Hair follicular keratinocyte (primary cell): ENCODE results near the gene CRTC2. TPM values are rescaled to one million over a fixed set of nuclear protein-coding genes. Genes with fewer than 3 reads are reported as not detected.

Source experiments
- total RNA-seq: library from RNA; depleted of rRNA; stranded (reverse); fragments of >200 nt; gene quantifications from 2 replicates; pipeline ENCODE4 v1.2.3, GENCODE V29; 2015

The CRTC2 gene, protein sequence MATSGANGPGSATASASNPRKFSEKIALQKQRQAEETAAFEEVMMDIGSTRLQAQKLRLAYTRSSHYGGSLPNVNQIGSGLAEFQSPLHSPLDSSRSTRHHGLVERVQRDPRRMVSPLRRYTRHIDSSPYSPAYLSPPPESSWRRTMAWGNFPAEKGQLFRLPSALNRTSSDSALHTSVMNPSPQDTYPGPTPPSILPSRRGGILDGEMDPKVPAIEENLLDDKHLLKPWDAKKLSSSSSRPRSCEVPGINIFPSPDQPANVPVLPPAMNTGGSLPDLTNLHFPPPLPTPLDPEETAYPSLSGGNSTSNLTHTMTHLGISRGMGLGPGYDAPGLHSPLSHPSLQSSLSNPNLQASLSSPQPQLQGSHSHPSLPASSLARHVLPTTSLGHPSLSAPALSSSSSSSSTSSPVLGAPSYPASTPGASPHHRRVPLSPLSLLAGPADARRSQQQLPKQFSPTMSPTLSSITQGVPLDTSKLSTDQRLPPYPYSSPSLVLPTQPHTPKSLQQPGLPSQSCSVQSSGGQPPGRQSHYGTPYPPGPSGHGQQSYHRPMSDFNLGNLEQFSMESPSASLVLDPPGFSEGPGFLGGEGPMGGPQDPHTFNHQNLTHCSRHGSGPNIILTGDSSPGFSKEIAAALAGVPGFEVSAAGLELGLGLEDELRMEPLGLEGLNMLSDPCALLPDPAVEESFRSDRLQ
- total RNA-seq = 10.1 and 11.0 TPM in 2 replicates

DNA sequence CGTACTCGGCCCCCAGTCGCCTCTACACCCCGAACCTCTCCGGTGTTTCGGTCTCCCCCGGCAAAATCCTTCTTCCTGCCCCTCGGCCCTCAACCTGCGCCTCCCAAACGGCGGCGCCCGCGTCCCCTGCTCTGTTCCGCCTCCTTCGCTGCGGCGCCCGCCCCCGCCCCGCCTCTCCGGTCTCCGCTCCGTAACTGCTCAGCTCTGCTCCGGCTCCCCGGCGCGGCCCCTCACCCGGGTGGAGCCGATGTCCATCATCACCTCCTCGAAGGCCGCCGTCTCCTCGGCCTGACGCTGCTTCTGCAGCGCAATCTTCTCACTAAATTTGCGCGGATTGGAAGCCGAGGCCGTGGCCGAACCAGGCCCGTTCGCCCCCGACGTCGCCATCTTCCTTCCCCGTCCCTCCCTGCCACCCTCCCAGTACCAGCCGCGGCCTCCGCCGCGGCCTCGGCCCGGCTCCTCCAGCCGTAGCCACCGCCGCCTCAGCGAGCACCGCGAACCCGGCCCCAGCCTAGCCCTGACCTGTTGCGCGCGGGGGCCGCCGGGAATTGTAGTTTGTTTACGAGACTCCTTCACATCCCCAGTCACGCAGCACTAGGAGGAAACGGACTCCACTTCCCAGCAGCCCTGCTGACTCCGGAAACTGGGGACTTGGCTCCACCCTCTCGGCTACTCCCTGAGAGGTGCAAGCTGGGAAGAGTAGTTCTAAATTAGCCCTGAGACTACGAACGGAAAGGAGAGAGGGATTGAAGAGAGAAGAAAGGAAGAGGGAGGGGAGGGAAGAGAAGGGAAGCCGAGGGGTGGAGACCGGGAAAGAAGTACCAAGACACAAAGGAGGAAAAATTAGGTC is at the start of gene CRTC2:
TSS of gene CRTC2 (minus strand) at position 502 of the 850 bp plus-strand sequence. CDS start at position 387, 115 bp downstream.

DNA sequence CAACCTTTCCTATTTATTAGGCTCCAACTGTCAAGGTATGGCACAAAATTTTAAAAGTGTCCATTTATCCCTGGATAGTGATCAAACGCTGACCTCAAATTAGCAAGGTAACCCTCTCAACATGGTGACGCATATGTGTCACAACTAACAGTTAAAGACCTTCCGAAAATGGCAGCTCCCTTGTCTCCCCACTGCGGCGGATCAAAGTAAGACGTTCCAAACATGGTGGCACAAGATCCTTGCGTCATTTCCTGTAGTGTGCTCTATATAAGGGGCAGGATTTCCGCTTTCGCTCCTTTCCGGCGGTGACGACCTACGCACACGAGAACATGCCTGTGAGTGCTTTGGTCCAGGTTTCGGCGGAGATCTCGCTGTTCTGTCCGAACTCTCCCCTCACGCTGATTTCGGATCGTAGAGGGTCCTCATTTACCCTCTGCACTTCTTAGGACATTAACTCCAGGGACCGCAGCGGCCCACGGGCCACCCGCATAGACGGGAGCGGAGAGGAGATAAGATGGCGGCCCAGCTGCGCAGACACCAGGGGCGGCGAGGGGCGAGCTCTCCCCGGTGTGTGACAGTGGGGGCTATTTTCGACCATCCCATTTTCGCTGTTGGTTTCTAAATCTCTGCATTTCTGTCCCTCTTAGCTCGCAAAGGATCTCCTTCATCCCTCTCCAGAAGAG is 32.2 kb upstream of the CRTC2 start, which contains the start of gene RPS27:
TSS of gene RPS27 (plus strand) at position 295 of the 683 bp plus-strand sequence. CDS start at position 330, 35 bp downstream.

DNA sequence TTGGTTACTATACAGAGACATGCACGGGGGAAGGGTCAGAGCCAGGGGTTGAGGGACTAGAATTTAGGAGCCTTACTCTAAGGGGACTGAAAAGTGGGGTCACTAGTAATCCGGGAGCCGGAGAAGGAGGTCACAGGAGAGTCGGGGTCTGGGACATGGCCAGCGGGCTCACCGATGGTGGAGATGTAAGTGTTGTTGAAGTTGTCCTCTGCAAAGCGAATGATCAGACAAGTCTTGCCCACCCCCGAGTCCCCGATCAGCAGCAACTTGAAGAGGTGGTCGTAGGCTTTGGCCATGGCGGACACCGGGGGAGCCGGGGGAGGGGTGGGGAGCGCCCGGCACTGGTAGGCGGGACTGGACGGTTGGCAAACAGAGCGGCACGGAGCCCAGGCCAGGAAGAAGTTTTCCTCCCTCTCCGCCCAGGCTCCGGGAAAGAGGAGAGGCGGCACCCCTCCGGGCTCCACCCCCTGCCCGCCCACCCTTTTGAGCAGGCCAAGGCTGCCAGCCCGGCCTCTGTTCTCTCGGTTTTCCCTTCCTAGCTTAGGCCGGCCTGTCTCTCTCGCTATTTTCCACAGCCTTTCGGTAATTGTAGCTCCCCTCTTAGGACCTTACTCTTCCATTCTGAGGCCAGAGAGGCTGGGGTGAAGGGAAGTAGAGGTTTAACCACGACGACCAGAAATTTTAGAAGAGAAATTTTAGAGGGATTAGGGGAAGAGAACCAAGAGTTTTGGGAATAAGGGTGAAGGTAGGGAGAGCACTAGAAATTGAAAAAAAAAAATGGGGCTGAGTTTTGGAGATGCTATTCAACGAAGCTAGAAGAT is 27.7 kb upstream of the CRTC2 start, which contains the start of gene RAB13:
TSS of gene RAB13 (minus strand) at position 399 of the 821 bp plus-strand sequence. CDS start at position 296, 103 bp downstream.

DNA sequence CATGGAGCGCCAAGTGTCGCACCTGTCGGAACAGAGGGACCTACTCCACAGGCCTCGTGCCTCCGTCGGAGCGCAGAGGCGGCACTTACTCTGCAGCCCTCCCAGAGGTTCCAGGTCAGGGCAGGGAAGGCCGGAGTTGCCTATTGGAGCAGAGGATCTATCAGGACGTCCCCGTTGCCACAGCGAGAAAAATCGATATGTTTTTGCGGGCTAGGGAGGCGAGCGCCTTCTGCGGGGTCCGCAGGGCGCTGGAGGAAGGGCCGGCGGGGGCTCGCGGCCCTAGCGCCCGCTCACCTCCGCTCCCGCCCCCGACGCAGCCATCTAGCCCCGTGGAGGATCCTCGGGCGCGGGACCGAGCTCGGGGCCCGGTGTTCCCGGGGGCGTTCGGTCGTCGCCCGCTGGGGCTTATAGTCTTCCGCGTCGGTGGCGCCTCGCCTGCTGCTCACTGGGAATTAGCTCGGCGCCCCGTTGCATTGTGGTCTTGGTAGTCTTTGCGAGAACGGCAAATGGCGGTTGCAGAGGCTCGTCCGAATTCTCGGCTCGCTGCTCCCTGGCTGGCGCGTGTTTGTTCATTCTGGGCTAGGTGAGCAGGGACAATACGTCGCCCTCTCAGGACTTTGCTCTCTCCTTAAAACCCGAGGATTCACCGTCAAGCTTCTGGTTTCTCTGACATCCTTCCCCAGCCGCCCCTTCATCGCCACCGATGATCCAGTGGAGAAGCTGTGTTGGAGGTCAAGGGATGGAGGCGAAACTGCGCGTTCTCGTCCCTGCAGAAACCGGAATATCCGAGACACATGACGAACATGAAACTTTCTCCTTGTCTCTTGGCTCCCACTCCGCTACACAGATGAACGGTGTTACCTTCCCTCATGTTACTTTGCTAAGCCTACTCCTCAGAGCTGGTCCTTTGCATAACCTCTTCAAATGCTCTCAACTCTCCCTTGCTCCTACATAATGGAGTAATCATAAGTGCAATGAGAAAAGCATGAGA is 19.1 kb upstream of the CRTC2 start, which contains the start of gene JTB:
TSS of gene JTB (minus strand) at position 425 of the 991 bp plus-strand sequence. CDS start at position 3, 422 bp downstream.

DNA sequence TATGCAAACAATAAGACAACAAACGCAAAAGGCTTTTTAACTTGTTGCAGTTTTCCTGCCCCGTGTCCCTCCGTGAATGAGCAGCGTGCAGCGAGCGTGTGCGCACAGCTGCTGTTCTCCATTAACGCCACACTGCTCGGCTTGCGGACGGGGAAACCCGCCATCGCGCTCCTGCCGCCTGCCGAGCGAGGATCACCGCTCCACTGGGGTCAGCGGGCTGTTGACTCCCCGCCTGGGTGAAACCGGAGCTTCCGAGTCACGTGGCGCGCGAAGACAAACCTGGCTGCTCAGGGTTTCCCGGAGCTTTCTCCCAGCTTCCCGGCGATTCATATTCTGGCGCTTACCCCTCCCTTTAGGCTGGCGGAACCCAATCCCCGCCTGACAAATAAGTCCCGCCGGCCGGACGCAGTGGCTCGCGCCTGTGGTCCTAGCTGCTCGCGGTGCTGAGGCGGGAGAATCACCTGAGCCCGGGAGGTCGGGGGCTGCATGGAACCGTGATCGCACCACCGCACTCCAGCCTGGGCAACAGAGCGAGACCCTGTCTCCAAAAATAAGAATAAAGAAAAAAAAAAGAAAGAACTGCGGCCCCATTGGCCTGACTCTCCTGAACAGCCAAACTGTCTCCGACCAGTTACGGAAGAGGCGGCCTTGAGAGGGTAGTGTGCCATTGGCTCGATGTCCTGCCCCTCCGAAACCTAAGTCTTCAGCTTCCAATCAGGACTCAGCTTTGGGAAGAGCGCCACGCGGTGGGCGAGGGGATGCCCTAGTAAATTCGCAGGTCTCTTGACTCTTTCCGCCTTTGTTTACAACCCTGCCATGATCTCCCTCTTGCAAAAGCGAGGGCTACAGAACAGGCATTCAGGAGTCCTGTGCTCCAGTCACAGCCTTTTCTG is 8.9 kb upstream of the CRTC2 start, which contains the start of gene CREB3L4:
TSS of gene CREB3L4 (plus strand) at position 796 of the 893 bp plus-strand sequence. CDS start 624 bp downstream, outside the sequence.

DNA sequence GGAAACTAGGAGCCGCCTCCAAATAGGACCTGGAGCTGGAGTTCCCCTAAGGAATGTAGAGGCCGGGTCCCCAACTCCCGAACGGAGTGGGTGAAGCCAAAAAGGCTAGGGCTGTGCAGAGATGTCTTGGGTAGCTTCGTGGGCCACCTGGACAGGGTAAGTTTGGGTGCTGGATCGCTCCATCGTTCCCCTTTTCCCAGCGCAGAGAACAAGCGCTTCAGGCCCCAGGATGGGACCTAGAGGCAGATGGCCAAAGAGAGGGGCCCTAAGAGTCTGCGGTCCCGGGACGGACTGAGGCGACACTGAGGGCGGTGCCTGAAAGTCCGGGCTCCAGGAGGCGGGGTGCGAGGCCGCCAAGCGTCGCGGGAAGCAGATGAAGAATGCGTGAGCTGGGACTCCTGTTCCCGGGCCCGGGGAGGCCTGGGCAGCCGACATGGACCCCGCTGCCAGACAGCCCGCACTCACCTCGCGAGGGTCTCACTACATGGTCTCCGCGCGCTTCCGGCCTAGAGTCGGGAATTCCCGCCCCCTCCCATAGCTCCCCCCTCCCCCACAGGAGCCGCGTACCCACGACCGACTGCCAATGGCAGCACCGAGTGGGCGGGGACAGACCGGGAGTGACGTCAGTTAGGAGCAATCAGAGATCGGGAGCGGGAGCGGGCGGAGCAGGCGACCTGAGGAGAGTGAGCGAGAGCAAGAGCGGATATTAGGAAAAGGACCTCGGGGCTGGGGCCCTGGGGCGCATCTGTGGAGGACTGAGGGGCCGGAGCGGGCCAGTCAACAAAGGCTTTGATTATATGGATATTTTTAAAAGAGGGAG is 4.8 kb upstream of the CRTC2 start, which contains the start of gene SLC39A1:
TSS of gene SLC39A1 (minus strand) at position 508 of the 820 bp plus-strand sequence. CDS start 822 bp downstream, outside the sequence.

DNA sequence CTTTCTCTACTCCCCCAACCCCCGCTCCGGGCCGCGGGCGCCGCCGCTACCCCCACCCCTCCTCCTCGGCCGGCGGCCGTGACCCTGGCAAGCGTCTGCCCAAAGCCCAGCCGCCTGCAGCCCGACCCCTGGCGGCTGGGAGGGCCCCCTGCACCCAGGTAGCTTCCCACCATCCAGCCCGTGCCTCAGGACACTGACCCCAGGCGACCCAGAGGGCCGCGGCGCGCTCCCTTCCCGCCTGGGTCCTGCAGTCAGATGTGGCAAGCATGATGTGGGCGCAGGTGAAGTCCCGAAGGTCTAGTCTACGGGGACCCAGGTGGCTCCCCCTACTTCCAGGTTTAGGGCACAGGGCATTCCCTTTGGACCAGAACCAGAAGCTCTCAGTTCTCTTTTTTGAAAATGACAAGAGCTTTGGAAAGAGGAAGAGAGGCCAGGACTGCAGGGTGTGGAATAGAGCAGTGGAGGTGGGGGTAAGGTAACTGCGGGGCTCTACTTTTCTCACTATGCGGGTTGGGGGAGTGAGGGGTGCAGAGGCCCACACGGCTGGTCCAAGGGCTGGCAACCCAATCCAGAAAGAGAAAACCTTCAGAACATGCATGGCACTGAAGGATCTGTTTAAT is 11.7 kb downstream of the CRTC2 start, which contains the start of gene DENND4B:
TSS of gene DENND4B (minus strand) at position 97 of the 620 bp plus-strand sequence. CDS start 2,344 bp downstream, outside the sequence.

DNA sequence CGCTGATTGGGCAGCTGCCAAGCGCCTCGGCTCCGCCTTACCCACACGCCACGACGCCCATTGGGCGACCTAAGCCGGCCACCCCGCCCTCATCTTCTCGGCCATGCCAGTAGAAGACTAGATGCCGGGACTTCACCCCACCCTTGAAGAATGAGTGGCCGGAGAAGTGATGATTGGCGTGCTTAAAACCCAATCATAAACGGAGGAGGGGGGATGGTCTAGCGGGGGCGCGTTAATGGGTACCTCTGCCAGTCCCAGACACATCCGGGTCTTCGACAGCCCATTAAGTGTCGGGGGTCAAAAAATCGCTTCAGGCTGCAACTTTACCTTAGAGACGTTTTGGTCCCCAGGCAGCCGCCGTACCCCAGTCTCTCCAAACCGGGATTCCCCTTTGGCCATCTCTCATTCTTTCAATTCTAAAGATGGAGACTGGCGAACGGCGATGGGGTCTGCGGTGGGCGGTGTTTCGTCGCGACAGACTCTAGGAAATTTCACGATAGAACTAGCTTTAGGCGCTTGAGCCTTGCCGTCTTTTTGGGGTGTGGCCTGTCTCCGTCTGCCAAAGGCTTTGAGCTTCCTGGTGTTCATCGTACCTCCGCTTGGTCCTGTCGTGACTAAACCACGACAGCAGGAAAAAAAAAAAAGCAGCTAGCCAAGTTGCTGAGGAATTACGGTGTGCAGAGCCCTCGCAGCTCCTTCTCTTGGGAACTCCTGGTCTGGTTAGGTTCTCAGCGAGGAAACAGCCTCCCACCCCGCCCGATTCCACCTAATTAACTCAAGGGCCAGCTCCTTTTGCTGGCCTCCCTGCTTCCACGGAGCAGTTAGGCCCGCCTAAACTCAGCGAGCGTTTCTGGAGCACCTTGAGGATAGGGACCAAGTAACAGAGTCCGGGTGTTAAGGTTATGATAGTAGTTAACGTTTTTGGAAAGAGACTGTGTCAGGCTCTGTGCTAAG is 35.2 kb downstream of the CRTC2 start, which contains the start of gene GATAD2B:
TSS of gene GATAD2B (minus strand) at position 1 of the 954 bp plus-strand sequence. CDS start 94,625 bp downstream, outside the sequence.

Other genes starting within 250 kb of the CRTC2 start
- 18.7 and 26.2 TPM in 2 replicates for gene INTS3, start 230.6 kb downstream of the CRTC2 start, total RNA-seq
- 7.3 and 8.2 TPM in 2 replicates for gene SLC27A3, start 183.2 kb downstream of the CRTC2 start, total RNA-seq
- 5.4 and 7.5 TPM in 2 replicates for gene GATAD2B, start 35.6 kb downstream of the CRTC2 start, total RNA-seq
- gene DENND4B, start 11.9 kb downstream of the CRTC2 start, total RNA-seq = 10.9 and 14.4 TPM in 2 replicates
- gene SLC39A1, start 4.9 kb upstream of the CRTC2 start, total RNA-seq = 79.6 and 110 TPM in 2 replicates
- gene CREB3L4, start 9.3 kb upstream of the CRTC2 start, total RNA-seq = 5.7 and 7.1 TPM in 2 replicates
- 191 and 214 TPM in 2 replicates for gene JTB, start 19.1 kb upstream of the CRTC2 start, total RNA-seq
- 26.1 and 33.9 TPM in 2 replicates for gene RAB13, start 27.7 kb upstream of the CRTC2 start, total RNA-seq
- gene RPS27, start 32.1 kb upstream of the CRTC2 start, total RNA-seq = 2,121 and 2,616 TPM in 2 replicates
- gene NUP210L, start 196.5 kb upstream of the CRTC2 start, total RNA-seq = not detected in 2 replicates
- 438 and 559 TPM in 2 replicates for gene TPM3, start 233.5 kb upstream of the CRTC2 start, total RNA-seq
- gene CFAP141, start 247.7 kb upstream of the CRTC2 start, total RNA-seq = not detected in 2 replicates